Fibroblast of mammary gland (primary cell): ENCODE measurements around the gene SLC22A23.

Experiments used
- DNase-seq: peaks from one replicate; pipeline ENCODE4 v3.0.0-alpha.2; 2010; ENCODE audit warnings: low read depth
- H3K4me3 ChIP-seq: 2 replicates; pipeline ENCODE4 v1.5.1; 2011; ENCODE audit warnings: low read depth, mild to moderate bottlenecking, low read length, moderate library complexity; ENCODE audit not compliant: control insufficient read depth
- TF ChIP-seq, protein P1 (sequence below): conservative IDR thresholded peaks from 2 replicates; pipeline ENCODE4 v1.5.1; 2011; ENCODE audit warnings: low read depth, low read length, inconsistent platforms; ENCODE audit not compliant: control insufficient read depth, insufficient read depth

Gene SLC22A23

DNA sequence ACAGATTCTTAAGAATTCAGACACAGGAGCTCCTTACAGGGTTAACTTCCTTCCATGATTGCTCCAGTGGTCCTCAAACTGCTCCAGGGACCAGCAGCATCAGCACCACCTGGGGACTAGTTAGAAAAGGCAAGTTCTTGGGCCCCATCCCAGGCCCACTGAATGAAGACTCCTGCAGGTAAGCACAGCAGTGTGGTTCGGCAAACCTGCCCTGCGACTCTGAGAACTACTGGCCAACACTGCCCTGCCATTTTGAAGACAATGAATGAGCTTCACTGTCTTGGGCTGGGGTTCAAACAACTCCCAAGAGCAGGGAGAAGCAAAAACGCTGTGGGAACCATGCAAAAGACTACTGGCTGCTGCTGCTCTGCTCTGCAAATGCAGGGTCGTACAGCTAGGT lies 39.4 kb downstream of the SLC22A23 start:
- TF ChIP-seq, protein P1, sequence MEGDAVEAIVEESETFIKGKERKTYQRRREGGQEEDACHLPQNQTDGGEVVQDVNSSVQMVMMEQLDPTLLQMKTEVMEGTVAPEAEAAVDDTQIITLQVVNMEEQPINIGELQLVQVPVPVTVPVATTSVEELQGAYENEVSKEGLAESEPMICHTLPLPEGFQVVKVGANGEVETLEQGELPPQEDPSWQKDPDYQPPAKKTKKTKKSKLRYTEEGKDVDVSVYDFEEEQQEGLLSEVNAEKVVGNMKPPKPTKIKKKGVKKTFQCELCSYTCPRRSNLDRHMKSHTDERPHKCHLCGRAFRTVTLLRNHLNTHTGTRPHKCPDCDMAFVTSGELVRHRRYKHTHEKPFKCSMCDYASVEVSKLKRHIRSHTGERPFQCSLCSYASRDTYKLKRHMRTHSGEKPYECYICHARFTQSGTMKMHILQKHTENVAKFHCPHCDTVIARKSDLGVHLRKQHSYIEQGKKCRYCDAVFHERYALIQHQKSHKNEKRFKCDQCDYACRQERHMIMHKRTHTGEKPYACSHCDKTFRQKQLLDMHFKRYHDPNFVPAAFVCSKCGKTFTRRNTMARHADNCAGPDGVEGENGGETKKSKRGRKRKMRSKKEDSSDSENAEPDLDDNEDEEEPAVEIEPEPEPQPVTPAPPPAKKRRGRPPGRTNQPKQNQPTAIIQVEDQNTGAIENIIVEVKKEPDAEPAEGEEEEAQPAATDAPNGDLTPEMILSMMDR: no peak
- no peak overlapping the region for H3K4me3 ChIP-seq
- no peak for DNase-seq

DNA sequence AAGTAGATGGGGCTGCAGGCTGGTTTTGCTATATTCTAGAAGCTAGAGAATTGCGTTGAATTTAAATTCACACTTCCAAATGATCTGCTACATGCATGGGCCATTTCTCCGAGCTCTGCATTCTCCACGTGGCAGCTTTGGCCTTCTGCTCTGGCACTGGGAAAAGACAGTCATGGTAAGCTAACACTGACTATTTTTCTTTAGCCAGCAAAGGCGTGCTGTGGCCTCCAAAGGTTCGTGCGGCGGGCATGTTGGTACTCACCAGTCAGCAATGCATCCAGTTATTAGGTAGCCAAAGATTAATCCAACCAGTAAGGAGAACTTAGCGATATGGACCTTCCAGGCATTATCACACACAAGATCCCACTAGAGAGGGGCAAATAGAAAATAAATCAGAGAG lies 41.4 kb downstream of the SLC22A23 start:
- no peak for DNase-seq
- TF ChIP-seq, protein P1: no peak
- no peak overlapping the region for H3K4me3 ChIP-seq

DNA sequence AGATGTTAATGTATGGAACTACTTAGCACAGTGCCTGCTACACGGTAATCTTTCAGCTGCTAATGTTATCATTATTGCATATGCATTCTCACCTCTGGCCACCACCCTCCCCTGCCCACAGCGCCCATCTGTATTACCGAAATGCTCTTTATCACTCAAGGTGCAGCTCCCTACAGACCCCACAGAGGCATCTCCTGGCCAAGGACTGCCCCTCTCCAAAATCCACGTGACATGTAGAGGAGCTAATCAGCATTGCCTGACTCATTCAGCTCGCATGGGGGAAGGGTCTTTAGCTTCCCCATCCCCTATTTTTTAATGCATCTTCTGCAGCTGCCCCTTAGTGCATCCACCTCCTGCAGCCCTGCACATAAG lies 41.8 kb downstream of the SLC22A23 start:
- TF ChIP-seq, protein P1: no peak
- H3K4me3 ChIP-seq: no peak overlapping the region
- no peak for DNase-seq

DNA sequence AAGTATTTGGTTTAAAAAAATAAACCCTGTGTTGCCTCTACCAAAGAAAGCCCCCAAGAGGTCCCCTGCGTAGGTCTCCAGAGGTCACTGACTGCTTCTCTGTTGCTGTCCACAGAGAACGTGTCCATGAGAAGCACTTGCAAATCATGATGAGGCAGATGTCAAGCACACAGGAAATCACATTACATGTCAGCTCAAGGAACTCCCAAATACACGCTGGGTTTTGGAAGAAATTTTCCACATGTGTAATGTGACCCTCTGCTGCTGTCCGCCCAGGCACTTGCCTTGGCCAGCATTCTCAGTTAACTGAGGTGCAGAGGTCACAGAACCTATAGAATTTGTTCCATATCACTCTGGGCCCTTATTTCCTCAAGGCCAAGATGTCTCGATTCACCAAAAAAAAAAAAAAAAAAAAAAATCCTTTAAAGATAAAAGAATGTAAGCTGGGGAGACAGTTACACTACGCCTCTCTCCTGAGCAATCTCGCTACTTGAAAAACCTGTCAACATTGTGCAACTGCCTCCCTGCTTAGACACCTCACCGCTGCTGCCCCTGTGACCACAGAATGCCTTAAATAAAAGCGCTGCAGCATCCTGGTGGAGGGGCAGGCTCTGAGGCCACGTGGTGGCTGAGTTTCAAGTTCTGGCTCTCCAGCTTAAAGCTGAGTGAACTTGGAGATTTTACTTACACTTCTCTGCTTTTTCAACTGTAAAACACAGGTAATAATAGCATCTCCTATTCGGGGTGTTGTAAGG lies 42.3 kb downstream of the SLC22A23 start:
- TF ChIP-seq, protein P1: no peak
- no peak for DNase-seq
- H3K4me3 ChIP-seq: no peak overlapping the region

DNA sequence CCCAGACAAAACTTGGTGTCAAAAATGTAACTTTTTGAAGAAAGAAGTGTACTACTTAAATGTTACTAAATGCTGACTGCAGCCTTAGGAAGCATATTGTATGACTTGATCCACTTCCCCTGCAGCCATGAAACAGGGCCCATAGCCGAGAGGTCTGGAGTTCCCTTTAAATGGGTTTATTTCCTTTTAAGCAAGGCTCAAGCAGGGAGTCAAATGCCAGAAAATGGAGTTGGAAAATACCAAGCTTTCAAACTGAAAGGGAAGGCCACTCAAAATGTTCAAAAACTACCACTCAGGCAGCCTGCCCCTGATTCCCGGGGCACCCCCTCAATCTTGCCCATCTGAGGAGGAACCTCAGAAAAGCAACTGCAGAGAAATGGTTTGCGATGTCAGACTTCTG lies 43.3 kb downstream of the SLC22A23 start:
- TF ChIP-seq, protein P1: no peak
- no peak overlapping the region for H3K4me3 ChIP-seq
- DNase-seq: no peak

DNA sequence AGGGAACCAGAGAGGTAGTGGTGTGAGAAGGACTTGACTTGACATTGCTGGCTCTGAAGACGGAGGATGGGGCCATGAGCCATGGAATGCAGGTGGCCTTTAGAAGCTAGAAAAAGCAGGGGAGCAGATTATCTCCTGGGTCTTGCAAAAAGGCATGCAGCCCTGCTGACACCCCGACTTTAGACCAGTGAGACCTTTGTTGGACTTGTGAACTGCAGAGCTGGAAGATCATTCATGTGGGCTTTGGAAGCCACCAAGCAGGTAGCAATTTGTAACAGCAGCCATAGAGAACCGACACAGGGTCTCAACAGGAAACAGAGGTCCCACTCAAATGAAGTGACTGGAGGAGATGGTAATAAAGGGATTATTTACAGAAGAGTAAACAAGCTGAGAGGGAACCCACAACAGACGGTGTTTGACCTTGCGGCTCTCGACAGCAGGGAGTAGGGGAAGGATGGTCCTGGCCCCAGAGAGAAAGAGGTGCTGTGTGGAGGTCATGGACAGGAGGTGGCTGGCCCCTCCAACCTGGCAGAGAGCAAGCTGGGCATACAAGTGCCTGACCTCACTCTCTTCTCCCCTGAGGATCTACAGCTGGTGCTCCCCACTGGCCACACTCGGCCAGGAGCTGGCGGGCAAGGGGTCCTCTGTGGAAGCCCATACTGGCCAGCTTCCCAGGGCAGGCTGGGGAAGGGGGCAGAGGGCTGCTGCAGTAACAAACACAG lies 43.9 kb downstream of the SLC22A23 start:
- H3K4me3 ChIP-seq: no peak overlapping the region
- TF ChIP-seq, protein P1: no peak
- DNase-seq: no peak
